ENCODE measurements around the gene SOX12. TPM values are rescaled to one million over a fixed set of nuclear protein-coding genes. Genes with fewer than 3 reads are reported as not detected.

The SOX12 gene
- total RNA-seq, 1 donor from 2014 or later: 9.4 TPM

GRCh38 chr20:301886-302848 lies 23.2 kb upstream of the SOX12 start:
- DNase-seq: no peak

DNA sequence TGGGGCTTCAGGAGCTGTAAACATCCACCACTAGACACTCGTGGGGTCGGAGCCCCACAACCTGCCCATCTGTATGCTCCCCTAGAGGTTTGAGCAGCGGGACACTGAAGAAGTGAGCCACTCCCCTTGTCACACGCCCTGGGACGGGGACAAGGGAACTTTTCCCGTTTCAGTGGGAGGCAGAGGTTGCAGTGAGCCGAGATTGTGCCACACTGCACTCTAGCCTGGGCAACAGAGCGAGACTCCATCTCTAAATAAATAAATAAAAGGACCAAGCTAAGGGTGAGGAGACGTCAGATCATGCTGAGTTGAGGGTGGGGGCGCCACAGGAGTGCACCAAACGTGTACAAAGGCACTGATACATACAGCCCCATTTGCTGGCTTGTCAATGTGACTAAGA lies 19.6 kb upstream of the SOX12 start:
- no peak for DNase-seq

DNA sequence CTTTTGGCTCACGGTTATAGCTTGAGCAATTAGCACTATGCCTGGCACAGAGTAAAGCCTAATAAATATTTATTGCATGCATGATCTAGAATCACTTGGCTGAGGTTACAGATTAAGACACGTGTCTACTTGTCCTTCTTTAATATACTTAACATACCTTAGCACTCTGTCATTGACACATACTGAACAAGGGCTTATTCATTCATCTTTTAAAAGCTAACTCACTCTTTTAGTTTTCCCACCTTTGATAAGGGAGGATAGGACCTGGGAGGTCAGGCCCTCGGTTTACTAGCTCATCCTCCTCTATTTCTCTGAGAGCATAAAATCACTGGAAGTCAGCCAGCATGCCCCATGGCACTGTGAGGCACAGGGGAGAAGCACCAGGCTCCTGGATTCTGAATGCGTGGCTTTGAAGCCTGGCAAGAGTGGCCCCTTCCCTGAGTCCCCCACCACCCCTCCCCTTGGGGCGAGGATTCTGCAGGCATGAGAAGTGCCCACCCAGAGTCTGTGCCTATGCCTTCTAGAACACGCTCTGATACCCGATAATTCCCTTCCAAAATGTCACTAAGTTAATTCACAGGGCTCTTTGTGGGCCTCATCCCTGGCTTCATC lies 16.8 kb upstream of the SOX12 start:
- no peak for DNase-seq

DNA sequence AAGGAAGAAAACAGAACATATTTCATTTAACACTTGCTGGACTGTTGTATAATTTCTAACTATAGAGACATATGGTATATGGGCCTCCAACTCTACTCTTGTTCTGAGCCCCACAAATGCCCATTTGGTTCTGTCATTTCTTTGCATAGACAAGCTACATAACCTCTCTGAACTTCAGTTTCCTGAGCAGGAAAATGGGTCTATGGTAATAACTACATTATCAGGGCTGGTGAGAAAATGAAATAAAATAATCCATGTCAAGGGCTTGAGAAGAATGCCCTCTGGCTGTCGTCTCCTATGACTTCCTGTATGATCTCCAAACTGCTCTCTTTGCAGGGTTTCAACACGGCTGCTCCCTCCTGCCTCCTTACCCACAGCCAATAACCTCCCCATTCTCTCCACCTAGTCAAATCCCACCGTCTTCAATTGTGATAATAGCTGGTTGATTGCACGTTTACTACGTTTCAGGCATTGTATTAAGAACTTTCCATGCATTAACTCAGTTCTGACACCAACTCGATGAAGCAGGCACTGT lies 16.0 kb upstream of the SOX12 start:
- no peak for DNase-seq

DNA sequence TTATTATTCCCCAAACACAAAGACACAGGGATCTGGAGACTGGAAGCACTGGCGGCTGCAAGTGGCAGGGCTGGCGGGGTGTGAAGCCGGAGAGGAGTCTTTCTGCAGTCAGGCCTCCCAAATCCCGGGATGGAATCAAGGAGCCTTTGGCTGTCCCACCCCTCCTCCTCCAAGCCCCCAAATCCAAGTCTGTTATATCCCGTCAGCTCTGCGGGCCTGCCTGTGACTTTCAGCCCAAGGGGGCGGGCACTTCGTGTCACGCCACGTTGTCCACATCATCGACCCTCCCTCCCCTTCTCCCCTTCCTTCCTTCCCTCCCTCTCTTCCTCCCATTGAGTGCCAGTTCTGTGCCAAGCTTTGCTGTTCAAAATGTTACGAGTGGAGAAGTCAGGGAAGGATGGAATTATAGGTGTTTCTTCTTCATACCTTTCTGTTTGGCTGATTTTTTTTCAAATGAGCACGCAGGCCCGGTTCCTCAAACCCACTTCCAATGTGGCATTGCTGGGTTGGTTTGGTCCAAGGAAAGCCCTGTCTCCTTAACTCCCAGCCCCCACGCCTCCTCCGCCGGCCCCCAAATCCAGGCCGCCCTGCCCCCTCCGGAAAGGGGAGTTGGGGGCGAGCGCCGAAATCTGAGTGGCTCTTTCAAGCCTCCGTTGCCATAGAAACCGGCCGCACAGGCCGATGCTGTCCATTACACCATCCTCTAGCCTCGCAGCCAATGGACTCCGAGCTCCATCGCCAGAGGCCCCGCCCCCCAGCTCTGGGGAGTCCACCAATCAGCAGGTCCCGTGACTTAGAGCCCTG lies 15.3 kb upstream of the SOX12 start:
- DNase-seq: peak; percentile 99

DNA sequence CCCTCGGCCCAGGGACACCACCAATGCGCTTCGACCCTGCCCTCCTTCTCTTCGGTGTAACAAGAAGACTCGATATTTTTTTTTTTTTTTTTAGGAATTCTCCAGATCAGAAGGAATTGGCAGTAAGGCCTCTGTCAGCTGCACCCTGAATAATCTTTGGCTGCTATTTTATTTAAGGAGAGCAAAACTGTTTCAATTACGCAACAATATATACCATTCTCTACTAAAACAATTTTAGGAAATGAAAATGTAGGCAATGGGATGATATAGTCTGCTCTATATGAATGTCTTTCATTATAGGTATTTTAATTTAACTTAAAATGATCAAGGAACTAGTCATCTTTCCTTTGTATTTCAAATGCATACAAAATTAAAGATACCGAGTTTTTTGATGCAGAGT lies 14.7 kb upstream of the SOX12 start:
- DNase-seq: no peak

GRCh38 chr20:311609-312008 lies 13.7 kb upstream of the SOX12 start:
- no peak for DNase-seq

GRCh38 chr20:312067-312466 lies 13.3 kb upstream of the SOX12 start:
- DNase-seq: no peak

DNA sequence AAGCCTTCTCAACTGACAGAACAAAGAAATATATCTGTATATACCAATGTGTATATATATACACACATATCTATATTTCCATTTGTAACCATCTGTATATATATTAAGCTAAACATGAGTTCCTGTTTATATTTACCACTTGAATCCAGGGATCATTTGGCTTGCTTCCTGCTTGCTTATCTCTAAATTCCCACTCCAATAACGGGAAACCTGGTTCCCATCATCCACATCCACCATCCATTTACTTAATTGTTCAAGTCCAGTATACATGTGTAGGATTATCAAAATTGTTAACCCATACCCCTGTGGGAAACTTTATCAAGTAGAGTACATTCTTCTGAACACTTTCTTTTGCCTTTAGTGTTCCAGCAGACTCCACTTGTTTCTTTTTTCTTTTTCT lies 12.5 kb upstream of the SOX12 start:
- DNase-seq: no peak

DNA sequence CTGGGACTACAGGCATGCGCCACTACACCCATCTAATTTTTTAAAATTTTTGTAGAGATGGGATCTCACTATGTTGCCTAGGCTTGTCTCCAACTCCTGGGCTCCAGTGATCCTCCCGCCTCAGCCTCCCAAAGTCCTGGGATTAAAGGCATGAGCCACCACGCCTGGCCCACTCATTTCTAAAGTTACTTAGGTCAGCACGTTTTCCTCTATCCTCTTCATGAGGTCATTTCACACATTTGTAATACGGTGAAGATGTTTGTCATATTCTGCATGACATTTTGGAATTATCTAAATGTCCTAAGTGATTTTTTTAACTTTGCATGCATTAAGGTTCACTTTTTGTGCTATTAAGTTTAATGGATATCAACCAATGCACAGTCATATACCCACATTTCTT lies 11.9 kb upstream of the SOX12 start:
- no peak for DNase-seq

GRCh38 chr20:313948-314347 lies 11.4 kb upstream of the SOX12 start:
- DNase-seq: no peak

GRCh38 chr20:316316-317068 lies 8.9 kb upstream of the SOX12 start:
- no peak for DNase-seq

DNA sequence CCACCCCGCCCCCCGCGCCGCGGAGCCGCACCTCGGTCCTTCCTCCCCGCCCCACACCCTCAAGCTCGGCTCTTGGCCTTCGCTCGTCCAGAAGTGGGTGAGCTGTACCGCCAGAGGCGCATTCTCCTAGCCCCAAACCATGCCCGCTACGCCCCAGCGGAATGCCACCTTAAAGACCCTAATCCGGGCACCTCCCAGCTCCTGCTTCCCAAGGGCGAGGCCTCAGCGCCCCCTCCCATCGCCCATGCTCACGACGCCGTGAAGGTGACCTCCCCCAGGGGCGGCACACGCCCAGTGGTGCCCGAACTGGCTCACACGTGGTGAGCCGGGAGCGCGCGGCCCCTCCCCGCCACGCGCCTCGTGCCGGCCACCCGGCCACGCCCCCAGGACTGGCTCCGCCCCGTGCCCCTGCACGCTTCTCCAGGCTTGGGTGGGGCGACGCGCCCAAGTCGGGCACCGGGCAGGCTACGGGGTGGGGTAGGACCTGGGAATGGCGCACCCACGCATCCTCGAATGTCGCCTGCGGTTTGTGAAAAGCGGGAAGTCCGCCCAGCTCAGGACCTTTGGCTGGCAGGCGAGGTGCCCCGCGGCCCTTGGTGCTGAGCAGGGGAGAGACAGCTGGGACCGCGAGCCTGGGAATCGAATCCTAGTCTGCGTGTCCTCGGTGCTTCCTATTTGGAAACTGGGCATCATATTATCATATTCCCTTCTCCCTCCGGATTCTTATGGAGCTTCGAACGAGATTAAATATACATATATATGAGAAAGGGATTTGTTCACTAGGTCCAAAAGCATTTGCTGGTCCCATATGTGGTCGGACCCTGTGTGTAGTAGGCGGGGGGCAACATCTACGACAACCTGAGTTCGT lies 941 bp upstream of the SOX12 start:
- peak; percentile 76 for DNase-seq

DNA sequence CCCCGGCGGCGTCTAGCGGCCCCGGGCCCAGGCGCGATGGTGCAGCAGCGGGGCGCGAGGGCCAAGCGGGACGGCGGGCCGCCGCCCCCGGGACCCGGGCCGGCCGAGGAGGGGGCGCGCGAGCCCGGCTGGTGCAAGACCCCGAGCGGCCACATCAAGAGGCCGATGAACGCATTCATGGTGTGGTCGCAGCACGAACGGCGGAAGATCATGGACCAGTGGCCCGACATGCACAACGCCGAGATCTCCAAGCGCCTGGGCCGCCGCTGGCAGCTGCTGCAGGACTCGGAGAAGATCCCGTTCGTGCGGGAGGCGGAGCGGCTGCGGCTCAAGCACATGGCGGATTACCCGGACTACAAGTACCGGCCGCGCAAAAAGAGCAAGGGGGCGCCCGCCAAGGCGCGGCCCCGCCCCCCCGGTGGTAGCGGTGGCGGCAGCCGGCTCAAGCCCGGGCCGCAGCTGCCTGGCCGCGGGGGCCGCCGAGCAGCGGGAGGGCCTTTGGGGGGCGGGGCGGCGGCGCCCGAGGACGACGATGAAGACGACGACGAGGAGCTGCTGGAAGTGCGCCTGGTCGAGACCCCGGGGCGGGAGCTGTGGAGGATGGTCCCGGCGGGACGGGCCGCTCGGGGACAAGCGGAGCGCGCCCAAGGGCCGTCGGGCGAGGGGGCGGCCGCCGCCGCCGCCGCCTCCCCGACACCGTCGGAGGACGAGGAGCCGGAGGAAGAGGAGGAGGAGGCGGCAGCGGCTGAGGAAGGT lies 715 bp downstream of the SOX12 start:
- peak; percentile 34 for DNase-seq

DNA sequence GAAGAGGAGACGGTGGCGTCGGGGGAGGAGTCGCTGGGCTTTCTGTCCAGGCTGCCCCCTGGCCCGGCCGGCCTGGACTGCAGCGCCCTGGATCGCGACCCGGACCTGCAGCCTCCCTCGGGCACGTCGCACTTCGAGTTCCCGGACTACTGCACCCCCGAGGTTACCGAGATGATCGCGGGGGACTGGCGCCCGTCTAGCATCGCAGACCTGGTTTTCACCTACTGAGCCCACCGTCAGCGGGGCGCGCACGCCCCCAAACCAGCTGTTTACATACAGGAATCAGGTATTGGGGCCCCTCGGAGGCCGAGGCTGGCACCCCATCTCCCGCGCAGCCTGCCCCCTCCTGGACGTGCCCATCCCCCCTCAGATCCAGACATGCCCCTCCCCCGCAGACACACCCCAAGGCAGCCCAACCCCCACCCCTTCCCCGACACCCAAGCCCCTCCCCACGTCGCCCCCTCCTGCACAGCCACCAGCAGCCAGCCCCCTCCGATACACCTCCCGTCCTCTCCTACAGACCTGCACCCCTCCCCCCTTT lies 1.4 kb downstream of the SOX12 start:
- DNase-seq: no peak

GRCh38 chr20:327186-328026 lies 2.1 kb downstream of the SOX12 start:
- DNase-seq: peak; percentile 72

GRCh38 chr20:328027-328974 lies 2.9 kb downstream of the SOX12 start:
- DNase-seq: no peak

Data from occipital lobe (tissue), 2 donors.